Peyer's patch (tissue), 4 donors: ENCODE results near the gene ALDH8A1.

Source experiments
- POLR2A ChIP-seq, 2 donors: fragments of 450-650 bp; IDR thresholded peaks; one replicate each; pipeline ENCODE4 v1.5.1; 2017; ENCODE audit warnings: antibody characterized with exemption in 2 of 2, mild to moderate bottlenecking in 2 of 2, moderate library complexity in 2 of 2
- TF ChIP-seq, protein P1 (sequence below), 6 experiments: fragments of 450-650 bp in 4 of 6; fragments of 200-600 bp in 2 of 6; sonication (generic) in 1 of 6; IDR thresholded peaks; one replicate each; pipeline ENCODE4 v1.5.1; 2017 to 2019; ENCODE audit warnings: antibody characterized with exemption in 6 of 6, mild to moderate bottlenecking in 3 of 6, moderate library complexity in 1 of 6

DNA sequence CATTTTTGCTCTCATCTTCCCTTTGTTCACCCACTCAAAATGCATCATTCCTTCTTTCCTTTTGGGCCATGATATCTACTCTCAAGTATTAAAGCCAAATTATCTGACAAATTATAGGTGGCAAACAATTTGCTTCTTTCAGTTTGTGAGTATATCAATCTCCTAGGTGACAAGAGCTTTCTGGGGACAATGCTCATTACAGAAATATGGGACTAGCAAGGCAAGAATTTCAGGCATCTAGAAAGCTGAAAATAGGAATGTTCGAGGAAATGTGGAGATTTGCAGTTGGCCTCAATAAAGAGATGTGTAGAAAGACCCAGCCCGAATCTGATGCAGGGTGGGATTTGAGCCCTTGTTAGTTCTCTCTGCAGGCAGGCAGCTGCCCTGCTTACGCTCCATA lies 71.8 kb downstream of the ALDH8A1 start:
- TF ChIP-seq, protein P1, sequence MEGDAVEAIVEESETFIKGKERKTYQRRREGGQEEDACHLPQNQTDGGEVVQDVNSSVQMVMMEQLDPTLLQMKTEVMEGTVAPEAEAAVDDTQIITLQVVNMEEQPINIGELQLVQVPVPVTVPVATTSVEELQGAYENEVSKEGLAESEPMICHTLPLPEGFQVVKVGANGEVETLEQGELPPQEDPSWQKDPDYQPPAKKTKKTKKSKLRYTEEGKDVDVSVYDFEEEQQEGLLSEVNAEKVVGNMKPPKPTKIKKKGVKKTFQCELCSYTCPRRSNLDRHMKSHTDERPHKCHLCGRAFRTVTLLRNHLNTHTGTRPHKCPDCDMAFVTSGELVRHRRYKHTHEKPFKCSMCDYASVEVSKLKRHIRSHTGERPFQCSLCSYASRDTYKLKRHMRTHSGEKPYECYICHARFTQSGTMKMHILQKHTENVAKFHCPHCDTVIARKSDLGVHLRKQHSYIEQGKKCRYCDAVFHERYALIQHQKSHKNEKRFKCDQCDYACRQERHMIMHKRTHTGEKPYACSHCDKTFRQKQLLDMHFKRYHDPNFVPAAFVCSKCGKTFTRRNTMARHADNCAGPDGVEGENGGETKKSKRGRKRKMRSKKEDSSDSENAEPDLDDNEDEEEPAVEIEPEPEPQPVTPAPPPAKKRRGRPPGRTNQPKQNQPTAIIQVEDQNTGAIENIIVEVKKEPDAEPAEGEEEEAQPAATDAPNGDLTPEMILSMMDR (IDR thresholded peaks at IDR 0.05), result no peak
- no peak for TF ChIP-seq POLR2A (IDR thresholded peaks at IDR 0.05)
